Renal cortex interstitium (tissue), 11 donors: Measurements from ENCODE around the gene ILRUN. TPM values are rescaled to one million over a fixed set of nuclear protein-coding genes. Genes with fewer than 3 reads are reported as not detected.
"Not testable (repeated sequence)": the region's sequence is repeated elsewhere in the genome, so short reads cannot be mapped to it uniquely, and the experiment has no call there.

Source experiments
- DNase-seq, 11 donors: peaks; one replicate each; pipeline ENCODE4 v3.0.0-alpha.2; 2013; ENCODE audit warnings: low read depth in 9 of 11, low spot score in 4 of 11; ENCODE audit errors: extremely low read depth in 1 of 11
- polyA plus RNA-seq, 3 donors: library from polyadenylated mRNA; unstranded; fragments of 120-200 nt; gene quantifications; one replicate each; pipeline ENCODE4 v1.2.1, GENCODE V29; 2013; ENCODE audit not compliant: insufficient read length in 3 of 3

Gene ILRUN
- polyA plus RNA-seq, 3 donors = 48.5 to 52.2 (median 51.1) TPM

GRCh38 chr6:34652263-34652662 lies 44.3 kb downstream of the ILRUN start:
- no peak for DNase-seq

- no peak for DNase-seq
These were observed 45.7 kb downstream of the ILRUN start for GRCh38 chr6:34650823-34651222.

GRCh38 chr6:34650232-34650631 lies 46.3 kb downstream of the ILRUN start:
- DNase-seq = not testable (repeated sequence)

- no peak for DNase-seq
These were observed 47.8 kb downstream of the ILRUN start for GRCh38 chr6:34648806-34649205.

Other genes with a start within 250 kb of the ILRUN start
- 1 to 10 TPM in 1 of 3 donors, under 1 TPM in 2; 0.78 to 1.2 (median 0.92) TPM for gene PACSIN1, start 230.7 kb downstream of the ILRUN start, polyA plus RNA-seq
- gene SPDEF, start 140.4 kb downstream of the ILRUN start, polyA plus RNA-seq = under 1 TPM; 0.15 to 0.17 (median 0.17) TPM
- gene SNRPC, start 60.7 kb upstream of the ILRUN start, polyA plus RNA-seq = 100 to 1,000 TPM; 126 to 161 (median 141) TPM
- gene BLTP3A, start 95.3 kb upstream of the ILRUN start, polyA plus RNA-seq = 10 to 100 TPM; 13.2 to 13.8 (median 13.8) TPM
- gene TAF11, start 191.3 kb upstream of the ILRUN start, polyA plus RNA-seq = 10 to 100 TPM; 46.6 to 55.3 (median 49.9) TPM
- gene ANKS1A, start 192.5 kb upstream of the ILRUN start, polyA plus RNA-seq = 10 to 100 TPM; 36.4 to 53.5 (median 45.4) TPM